Activated CD8-positive, alpha-beta memory T cell treated with anti-CD3 and anti-CD28 coated beads, Interleukin-2, amount 50 U/mL, for 48 hours (primary cell): Measurements from ENCODE around the gene SMIM44.
"Not testable (repeated sequence)": the region's sequence is repeated elsewhere in the genome, so short reads cannot be mapped to it uniquely, and the experiment has no call there.

Source experiments
- DNase-seq: peaks from one replicate; pipeline ENCODE4 v3.0.0-alpha.2; 2020

SMIM44 gene

GRCh38 chr19:3517638-3518037 is 34.4 kb upstream of the SMIM44 start:
- DNase-seq, result no peak

- no peak for DNase-seq
Measured at GRCh38 chr19:3516675-3517207, 33.5 kb upstream of the SMIM44 start.

DNA sequence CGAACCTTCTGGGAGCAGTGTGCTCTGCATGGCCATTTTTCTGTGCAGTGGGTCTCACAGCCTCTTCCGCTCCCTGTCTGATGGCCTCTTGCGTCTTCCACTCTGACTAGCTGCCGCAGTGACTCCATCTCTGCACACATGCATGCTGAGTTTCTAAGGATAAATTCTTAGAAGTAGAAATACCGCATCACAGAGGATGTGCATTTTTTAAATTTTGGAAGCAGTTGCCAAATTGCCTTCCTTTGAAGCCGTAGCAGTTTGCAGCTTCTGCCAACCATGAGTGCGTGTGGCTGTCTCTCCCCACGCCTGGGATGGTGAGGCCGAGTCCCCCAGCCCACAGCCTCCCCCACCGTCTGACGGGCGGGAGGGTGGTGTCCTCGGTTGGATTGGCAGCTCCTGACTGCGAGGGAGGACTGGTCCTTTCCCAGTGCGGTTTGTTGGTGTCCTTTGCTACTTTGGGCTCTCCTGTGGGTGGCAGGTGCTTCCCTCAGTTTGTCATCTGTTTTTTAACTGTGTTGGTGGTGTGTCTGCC is 32.7 kb upstream of the SMIM44 start:
- DNase-seq, result no peak

DNA sequence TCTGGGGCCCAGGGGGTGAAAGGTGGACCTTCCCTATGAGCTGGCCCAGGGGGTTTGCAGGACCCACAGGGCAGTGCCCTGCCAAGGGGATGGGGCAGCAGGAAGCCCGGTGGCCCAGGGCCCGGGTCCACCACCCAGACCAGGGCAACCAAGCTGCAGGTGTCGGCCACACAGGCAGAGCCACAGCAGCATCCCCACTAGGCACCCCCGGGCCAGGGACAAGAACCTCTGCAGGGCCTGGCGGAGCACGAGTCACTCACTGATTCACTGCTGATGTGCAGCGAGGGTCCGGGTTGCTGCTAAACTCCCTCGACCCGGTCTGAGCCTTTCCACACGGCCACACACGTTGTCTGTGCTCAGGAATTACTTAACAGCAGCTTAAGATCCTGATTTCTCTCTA is 31.7 kb upstream of the SMIM44 start:
- DNase-seq, result no peak

DNA sequence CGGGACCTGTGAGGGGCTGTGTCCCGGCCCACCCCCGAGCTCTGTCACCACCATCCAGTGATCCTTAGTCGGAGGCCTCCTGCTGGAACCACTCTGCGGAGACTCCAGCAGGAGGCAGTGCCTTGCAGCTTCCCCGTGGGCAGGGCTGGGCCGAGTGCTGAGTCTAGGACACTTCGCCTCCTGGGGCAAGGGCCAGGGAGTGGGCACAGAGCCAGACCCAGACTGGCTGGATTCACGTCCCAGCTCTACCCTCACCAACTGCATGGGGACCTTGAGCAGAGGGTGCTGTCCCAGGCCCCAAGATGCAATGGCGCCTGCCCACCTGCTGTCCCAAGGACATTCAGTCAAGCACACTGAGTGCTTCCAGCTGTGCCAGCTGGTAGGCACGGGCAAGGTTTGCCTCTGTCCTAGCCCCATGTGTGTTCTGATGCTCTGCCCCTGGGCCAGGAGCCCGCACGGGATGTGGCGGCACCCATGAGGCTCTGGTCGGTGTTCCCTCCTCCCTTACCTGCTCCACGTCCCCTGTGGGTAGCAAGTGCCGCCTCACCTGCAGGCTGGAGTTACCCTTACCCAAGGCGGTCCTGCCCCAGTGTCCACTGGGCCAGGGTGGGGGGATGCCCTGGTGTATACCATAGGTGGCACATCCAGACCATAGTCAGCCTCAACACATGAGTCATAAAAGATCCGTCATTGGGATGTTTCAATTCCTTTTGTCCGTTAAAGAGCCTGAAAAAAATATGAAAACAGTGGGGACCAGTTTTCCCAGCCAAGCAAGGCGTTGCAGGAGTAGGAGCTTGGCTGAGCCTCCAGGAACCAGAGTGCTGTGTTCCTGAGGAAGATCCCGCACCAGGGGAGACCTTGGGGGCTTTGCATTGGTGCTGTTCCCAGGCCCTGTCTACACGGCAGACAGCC is 30.2 kb upstream of the SMIM44 start:
- no peak for DNase-seq

DNA sequence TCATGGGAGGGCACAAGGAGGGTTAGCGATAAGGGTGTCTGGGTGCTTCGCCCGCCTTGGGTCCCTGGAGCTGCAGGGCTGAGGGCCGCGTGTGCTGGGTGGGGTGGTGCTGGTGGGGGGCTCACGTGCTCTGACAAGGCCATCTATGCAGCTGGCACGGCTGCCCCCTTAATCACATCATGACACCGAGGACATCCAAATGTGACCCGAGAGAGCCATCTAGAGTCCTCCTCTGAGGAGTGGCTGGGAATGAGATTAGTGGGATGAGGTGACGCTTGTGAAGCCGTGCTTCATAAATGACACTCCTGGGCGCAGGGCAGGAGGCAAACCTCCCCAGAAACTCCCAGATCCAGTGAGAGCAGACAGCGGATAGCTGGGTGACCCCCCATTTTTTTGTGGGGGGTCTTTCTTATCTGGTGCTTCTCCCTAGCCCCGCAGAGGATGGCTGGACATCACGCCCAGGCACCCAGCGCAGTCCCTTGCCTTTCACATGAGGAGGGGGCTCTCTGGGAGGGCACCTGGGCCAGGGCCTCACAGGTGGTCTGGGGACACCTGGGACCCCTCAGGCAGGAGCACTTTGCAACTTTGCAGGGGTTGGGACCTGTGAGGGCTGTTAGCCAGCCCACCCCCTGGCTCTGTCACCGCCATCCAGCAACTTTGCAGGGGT is 29.5 kb upstream of the SMIM44 start:
- DNase-seq, result no peak

DNA sequence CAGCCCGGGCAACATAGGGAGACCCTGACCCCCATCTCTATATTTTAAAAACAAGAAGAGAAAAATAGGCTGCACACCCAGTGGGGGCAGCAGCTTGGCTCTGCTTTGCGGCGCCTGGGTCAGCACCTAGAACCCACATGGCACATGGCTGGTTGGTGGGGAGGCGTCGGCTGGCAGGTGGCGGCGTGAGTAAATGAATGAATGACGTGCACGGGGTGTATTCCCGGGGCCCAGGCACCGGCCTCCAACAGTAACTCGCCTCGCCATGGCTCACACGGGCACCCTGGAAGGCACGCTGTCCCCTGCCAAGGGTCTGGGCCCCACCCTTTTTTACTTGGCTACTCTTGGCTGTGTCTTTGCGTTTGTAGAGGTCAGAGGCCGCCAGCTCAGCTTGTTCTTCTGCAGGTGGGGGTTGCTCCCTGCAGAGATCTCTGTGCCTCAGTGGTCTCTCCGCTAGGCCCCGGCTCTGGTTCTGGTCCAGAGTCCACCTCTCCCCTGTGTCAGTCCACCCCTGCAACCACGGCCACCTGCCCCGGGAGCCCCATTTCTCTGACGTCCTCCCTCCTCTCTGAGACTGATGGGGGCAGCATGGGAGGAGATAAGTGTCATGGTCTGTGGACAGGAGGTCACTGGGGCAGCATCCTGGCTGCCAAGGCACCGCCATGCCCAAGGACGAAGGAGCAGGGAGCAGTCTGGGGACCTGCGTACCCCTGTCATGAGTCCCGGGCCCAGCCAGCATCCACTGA is 28.4 kb upstream of the SMIM44 start:
- DNase-seq, result no peak

DNA sequence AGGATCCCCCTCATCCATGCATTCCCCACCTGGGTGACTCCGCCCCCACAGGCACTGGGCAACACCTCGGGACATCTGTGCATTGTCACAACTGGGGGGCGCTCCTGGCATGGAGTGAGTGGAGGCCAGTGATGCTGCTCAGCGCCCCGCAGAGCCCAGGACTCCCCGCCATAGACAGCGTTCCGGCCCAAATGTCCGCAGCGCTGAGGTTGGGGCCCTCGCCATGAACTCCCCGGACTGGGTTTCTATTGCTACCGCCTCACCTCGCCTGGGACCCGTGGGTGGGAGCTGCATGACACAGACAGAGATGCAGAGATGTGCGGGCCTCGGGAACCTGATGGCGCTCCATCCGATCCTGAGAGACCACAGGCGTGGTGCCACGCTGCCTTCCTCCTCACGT is 27.5 kb upstream of the SMIM44 start:
- DNase-seq, result no peak

- peak; percentile 59 for DNase-seq
Measured at GRCh38 chr19:3509566-3509989, 26.3 kb upstream of the SMIM44 start.

GRCh38 chr19:3508771-3509535 is 25.7 kb upstream of the SMIM44 start:
- peak; percentile 58 for DNase-seq

GRCh38 chr19:3508121-3508661 is 24.9 kb upstream of the SMIM44 start:
- DNase-seq, result not testable (repeated sequence)

DNA sequence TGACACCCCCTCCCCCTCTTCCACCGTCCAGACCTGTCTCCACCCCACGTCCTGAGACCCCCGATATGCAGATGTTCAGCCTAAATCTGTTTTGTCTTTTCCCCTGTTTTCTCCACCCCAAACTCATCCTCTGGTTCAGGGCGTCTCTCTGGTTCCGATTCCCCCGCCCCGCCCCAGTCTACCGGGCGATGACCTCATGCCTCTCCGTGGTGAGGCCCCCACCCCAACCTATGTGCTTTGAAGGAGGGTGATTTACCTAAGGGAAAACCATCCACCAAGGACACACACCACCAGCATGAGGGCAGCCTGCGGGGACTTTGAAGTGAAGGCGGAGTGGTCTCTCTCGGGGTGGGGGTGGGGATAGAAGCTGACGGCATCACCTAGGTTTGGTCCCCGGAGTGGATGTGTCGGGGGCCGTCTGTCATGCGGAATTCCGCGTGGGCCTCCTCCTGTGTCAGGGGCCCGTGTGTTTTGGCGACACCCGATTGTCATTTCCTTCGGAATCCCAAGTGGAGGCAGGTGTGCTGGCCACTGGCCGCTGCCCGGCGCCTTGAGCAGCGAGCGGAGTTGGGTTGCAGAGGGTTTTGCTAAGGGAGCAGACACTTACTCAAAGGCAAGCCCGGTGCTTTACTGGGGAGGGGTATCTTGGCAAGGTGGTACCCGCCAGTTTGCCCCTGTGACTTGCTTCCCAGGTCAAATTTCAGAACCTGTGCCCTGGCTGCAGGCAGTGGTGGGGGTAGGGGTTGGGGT is 24.3 kb upstream of the SMIM44 start:
- no peak for DNase-seq

- DNase-seq, result peak; percentile 64
Measured at GRCh38 chr19:3506384-3507340, 23.4 kb upstream of the SMIM44 start.

- peak; percentile 100 for DNase-seq
Measured at GRCh38 chr19:3505598-3506383, 22.6 kb upstream of the SMIM44 start, which contains the start of gene FZR1. Gene FZR1, plus strand, starts transcription at chr19:3506311. Its CDS starts 16,679 bp downstream, at chr19:3522990.

- no peak for DNase-seq
Measured at GRCh38 chr19:3504735-3505134, 21.5 kb upstream of the SMIM44 start.

- DNase-seq, result no peak
Measured at GRCh38 chr19:3503036-3503572, 19.9 kb upstream of the SMIM44 start.

DNA sequence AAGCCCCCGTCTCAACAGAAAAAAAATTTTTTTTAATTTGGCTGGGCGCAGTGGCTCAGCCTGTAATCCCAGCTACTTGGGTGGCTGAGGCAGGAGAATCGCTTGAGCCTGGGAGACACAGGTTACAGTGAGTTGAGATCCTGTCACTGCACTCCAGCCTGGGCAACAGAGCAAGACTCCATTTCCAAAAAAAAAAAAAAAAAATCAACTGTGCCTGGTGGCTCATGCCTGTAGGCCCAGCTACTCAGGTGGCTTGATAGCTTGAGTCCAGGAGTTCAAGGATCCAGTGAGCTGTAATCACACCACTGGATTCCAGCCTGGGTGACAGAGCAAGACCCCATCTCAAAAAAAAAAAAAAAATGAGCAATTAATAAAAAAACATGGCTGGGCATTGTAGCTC is 18.5 kb upstream of the SMIM44 start:
- DNase-seq, result no peak

- DNase-seq, result peak; percentile 95
Measured at GRCh38 chr19:3500429-3501101, 17.3 kb upstream of the SMIM44 start, which contains the start of gene DOHH. Gene DOHH, minus strand, starts transcription at chr19:3500674. Its CDS starts 3,860 bp downstream, at chr19:3496814.
